GM21529 (cell line): Measurements from ENCODE around the gene IL1B.
"Not testable (repeated sequence)": the region's sequence is repeated elsewhere in the genome, so short reads cannot be mapped to it uniquely, and the experiment has no call there.

Experiments
- ATAC-seq: cut with Tn5 transposase; IDR thresholded peaks from one replicate; pipeline ENCODE4 v1.9.1; 2021; ENCODE audit not compliant: unreplicated experiment

Gene IL1B

DNA sequence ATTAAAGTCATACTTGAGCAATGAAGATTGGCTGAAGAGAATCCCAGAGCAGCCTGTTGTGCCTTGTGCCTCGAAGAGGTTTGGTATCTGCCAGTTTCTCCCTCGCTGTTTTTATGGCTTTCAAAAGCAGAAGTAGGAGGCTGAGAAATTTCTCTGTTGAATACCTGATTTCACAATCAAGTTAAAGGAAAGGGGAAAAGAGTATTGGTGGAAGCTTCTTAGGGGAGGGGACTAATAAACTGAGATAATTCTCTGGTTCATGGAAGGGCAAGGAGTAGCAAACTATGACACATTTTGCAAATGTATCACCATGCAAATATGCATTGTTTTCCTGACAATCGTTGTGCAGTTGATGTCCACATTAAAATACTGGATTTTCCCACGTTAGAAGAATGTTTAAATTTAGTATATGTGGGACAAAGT lies at the start of gene IL1B:
Gene IL1B (minus strand): TSS at position 85 of the 423 bp plus-strand sequence. CDS start 550 bp downstream, outside the sequence.
- no peak for ATAC-seq

DNA sequence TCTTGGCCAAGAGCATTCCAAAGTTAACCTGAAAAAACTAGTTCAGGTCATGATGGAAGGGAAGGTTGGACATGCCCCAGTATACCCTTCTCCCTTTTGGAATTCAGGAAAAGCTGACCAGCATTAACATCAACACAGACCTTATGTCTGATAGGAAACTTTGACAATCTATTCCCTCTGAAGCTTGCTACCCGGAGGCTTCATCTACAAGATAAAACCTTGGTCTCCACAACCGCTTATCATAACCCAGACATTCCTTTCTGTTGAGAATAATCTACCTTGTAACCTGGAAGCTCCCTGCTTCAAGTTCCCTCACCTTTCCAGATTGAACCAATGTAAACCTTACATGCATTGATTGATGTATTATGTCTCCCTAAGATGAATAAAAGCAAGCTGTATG lies 49.7 kb upstream of the IL1B start:
- no peak for ATAC-seq

DNA sequence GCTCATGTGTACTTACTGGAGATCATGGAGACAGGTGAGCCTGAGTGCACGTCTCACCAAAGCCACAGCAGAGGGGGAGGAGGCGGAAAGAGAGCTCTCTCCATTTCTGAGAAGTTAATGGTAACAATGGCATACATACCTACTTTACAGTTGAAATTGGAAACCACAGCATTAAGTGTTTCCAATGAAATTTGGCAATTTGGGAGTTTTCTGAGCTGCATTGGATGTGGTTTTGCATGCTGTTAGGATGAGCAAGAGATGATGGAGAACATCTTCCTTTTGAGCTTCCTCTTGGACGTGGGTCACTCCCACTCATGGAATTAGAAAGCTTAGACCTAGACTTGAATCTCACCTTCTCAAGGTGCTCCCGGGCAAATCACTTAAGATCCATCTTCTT lies 48.9 kb upstream of the IL1B start:
- no peak for ATAC-seq

DNA sequence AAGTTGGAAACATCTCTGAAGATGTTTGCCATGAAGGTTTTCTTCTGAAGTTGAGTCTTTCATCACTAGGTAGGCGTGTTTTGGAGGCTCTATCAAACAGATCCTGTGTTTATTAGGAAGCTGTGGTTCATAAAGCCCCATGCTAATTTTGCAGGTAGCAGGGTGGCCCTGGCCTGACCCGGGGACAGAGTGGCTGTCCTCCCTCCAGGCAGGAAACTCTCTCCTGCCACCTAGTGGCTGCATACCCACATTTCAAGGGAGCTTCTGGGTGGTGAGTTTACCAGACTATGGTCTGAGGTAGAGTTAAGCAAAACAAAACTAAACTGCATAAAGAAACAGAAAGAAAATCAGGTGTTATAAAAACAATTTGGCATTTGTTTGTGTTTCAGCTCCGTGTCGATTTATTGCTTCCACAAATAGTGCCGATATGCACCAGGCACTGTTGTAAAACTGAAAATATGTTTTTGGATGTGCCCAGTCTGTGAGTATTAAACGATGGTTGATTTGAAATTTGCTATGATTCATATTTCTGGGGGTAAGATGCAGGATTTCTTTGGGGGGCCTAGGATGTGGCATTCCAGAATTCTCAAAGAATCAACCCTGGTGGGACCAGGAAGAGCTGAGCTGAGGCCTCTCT lies 48.4 kb upstream of the IL1B start:
- peak; percentile 46 for ATAC-seq

DNA sequence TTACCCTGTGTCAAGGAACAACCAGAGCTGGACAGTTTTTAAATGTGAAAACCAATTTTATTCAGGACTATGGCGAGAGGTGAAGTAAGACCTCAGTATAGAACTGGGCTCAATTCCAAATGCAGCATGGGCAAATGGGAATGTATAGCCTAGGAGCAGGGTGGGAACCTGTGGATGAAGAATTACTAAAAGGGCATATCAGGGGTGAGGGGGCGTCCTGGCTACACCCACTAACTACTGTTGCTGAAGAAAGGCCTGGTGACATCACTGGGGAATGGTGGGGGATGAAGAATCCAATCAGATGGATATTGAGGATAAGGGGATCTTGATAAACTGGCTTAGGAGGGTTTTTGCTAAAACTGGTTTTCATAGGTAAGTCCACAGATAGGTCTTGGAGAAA lies 47.1 kb upstream of the IL1B start:
- ATAC-seq = no peak

DNA sequence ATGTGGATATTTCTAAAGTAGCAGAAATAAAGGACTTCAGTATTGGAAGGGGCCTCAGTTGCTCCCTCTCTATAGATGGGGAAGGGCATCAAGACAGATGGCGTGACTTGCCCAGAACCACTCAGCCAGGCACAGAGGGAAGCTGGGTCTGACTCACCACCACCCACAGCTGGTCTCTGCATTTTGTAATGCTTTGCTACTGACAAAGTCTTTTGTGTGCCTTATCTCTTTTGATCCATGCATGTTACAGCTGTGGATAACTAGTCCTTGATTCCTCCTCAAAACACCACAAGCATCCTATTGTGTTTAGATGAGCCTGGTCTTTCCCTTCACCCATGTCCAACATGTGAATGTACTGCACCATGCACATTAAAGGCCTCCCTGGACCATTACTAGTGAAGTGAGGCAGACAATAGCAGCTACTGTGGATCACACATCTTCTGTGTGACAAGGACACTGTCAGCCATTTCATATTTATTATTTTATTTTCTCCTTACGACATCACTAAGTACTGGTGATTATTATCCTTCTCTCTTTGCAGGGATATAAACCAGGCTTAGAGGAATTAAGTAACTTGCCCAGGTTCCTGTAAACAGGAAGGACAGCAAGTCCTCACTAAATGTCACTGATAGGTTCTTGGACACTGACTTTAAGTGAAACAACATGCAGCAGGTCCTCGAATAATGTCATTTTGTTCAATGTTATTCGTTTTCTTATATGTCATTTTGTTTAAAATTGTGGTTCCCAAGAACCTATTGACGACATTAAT lies 44.8 kb upstream of the IL1B start:
- ATAC-seq = peak; percentile 76

DNA sequence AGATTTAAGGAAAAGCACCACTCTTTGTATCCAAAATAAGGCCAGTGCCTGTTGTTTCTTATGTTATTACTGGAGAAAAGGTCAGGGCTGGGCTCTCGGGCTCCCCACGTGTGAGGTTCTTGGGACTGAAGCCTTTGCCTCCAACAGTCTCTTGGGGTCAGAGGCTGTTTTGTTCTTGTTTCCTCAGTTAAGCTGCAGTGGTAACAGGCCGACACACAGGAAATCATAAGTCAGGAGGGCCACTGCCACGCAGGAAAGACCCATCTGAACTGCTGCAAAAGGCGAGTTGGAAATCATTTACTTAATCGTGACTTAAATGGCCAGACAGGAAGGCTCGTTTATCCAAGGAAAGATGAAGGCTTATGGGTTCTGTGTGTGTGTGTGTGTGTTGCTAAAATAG lies 44.1 kb upstream of the IL1B start:
- no peak for ATAC-seq

DNA sequence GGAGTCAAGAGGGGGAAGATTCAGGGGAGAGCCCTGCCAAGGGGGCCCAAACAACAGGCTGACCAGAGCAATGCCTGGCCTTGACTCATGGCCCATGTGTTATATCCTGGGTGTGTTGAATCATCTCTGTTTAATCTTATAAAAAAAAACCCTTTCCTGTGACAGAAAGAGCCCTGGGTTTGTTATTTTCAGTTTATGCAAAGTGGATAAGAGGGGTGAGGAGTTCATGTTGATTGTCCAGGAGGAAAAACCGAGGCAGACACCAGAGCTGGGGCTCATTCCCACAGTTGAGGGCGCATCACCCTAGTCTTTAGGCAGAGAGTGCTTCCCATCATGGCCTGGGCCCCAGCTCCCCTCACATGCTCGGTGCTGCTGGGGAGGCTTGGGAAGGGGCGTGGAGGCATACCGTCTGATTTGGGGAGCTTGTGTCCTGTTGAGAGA lies 43.5 kb upstream of the IL1B start:
- no peak for ATAC-seq

DNA sequence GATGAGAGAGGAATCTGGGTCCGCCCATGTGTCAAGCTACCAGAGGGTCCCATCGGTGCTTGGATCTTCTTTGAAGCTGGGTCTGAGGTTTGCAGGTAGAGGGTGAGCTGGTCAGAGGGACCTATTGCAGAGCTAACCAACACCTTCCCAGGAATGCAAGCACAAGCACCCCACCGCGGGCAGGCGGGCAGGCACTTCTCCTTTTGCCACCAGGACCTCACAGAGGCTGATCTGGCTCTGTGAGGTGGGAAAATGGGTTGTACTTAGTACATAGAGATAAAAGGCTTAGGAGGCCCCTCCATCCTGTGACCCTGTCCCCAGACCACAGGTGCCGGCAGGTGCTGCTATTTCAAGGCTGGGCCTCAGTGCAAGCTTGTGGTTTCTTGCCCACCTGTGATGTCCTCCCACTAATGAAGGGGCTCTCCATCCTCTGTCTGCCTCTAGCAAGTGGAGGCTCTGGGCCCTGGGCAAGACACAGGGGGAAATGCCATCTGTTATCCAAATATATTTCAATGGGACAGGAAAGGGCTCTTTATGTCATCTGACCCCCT lies 43.0 kb upstream of the IL1B start:
- no peak for ATAC-seq

DNA sequence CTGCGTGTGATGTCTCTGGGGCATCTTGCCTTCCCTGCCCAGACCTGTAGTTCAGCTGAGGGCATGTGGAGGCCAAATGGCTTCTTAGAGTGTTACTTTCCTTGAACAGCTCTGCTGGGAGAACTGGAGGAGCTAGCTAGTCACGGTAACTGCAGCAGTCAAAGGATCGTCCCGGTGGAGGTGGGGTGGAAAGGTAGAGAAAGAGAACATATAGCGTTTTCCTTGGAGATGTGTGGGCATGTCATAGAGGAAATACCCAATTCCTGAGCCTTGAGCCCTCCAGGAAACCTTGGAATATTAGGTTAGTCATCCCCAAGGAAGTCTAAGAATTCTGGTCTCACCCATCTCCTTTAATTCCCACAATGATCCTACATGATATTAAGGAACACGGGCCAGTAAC lies 40.8 kb upstream of the IL1B start:
- no peak for ATAC-seq

DNA sequence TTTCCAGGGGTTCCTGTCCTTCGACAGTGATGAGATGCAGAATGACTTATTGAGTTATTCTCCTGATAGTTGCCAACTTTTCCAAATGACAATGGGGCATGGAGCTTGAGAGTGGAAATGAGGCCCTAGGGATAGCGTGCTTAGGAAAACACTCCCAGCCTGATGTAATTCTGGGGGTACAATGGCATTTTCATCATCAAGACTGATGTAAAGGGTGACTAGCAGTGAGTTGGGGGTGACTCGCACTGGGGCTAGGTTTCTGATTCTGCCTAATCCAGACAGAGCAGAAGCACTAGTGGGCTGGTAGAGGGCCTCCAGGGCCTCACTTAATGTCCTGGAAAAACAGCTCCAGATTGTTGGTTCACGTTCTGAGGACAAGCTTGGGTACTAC lies 40.4 kb upstream of the IL1B start:
- no peak for ATAC-seq

DNA sequence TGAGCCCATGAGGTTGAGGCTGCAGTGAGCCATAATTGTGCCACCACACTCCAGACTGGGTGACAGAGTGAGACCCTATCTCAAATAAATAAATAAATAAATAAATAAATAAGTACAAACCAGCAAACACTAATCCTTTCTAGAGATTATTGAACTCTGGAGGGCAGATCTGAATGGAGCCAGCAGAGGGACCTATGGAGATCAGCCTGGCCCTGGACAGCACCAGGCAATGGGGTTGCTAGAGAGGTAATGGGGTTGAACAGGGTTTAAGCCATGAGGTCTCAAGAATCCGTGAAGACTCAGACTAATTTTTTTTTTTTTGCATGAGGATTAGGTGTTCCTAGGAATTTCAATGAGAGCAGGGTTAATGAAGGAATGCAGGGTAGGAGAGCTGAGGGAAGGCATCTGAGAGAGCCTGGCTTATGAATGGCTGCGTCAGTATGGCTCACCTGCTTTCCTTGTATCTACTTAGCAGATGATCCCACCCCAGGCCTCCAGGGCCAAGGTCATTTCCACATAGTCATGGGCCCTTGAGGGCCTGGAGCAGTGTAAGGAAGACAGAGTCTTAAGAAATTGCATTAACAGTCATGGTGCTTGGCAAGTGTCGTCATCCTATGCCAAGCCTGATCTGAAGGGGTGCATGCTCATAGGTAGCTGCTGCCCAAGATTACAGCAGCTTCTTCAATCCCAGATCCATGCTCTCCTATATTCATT lies 39.8 kb upstream of the IL1B start:
- ATAC-seq = no peak

DNA sequence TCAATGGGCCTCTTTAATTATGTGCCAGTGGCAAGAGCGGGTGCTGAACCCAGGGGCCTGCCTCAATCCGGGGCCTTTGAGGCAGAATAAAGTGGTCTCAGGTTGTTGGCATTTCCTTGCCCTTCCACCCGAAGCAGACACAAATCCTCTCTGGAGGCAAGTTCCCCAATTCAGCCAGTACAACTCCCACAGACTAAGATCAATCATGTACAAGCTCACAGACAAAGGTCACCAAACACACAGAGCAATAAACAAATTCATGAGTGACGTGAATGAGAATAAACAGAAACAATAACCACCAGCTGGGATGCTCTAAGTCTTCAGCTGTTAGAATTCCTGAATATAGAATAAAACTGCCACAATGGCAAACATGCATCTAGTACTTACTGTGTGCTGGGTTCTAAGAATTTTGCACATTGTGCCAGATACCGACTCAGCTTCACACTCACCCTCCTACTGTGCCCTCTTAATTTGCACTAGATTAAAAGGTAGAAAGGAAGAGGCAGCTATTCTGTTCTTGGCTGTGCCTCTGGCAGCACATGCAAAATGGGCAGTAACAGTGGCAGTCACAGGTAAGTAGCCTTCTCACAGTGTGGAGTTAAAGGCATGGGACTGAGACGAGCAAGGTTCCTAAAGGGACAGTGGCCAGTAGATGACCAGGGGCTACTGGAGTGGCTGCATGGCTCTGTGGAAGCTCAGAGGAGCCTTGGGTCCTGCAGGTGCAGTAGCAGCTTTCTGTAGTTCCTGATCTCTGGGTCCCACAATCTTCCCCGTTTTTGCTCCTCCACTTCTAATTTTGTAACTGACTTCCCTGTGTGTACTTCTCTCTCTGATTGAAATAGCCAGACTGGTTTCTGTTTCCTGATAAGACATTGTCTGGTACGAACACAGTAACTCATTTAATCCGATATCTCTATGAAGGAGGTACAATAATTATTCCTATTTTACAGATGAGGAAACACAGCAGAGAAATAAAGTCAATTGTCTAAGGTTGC lies 34.6 kb upstream of the IL1B start:
- ATAC-seq = no peak

DNA sequence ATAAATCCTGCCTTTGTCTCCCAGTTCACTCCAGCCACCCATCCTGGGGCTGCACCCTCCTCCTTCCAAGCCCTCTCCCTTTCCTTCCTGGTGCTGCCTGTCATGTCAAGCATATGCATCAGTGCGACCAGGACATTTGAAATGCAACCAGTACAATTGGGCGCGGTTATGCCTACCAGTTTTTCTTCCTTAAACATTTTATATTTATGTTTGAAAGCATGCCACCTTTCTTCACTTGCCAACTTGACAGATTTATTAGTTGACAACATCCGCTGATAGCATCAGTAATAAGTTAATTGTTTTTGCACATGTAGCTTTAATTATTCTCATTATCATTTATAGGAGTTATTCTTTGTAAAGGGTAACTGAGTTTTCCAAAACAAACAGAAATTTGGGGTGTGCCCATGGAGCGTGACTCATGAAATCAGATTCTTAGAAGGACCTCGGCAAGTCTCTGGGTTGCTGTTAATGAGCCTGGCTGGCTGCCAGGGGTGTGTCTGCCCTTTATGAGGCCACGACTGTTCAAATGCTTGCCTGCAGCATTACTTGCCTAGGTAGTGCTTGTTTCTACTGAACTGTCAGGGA lies 32.8 kb upstream of the IL1B start:
- ATAC-seq = no peak

DNA sequence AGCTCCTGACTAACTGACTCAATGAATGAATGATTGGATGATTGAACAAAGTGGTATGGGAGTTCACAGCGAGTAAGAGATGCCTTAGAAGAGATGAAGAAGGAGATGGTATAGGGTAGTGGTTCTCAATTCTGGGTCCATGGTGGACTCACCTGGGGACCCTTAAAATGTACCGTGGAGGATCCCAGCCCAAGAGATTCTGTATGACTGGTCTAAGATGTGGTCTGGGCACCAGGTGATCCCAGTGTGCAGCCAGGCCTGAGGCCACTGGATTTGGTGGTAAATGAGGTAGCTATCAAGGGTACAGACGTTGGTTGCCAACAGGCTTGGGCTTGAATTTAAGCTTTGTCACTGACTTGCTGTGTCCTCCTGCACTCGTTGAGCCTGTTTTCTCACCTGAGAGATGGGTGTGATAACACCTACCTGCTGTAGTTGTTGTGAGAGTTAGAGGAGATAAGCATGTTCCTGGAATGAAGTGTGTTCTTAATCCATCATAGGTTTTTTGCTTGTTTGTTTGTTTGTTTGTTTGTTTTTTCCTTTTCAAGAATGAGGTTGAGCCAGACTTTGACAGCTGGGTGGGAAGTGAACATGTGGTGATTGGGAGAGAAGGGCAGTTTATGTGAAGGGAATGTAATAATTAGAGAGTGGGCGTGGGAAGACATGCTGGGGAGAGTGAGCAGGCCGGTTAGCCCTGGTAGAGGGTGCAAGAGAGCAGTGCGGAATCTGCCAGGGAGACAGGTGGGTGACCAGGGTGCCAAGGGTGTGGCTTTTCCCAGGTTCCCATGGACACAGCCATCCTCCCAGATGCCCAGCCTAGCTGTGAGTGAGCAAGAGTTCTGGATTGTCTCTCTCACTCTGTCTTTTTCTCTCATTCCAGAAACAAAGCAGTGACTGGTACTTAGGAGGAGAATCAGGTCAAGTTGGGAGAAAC lies 31.4 kb upstream of the IL1B start:
- no peak for ATAC-seq

DNA sequence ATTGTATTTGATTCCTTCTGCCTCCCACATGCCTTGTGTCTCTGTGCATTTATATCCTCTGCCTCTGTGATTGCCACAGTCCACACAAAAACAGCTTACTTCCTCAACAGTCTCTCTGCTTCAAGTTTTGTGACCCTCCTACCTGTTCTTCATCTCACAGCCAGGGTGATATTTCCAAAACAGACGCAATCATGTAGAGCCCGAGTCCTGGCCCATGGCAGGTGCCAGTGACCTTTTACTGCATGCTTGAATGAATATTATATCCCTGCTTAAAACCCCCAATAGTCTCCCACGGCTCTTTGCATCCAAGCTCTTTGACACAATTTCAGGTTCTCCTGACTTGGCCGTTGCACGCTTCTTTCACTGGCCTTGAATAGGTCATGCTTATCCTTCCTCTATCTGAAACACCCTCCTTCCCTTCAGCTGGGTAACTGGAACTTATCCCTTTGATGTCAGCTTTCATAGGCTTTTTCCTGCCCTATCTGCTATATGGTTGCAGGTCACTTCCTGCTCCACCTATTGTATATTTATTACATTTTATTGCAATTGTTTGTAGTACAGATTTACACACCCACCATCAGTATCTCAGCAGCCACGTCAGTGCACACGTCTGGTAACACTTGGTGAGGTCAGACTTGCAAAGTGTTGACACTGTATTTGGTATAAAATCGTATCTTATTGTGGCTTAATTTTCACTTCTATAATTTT lies 29.7 kb upstream of the IL1B start:
- ATAC-seq = no peak

DNA sequence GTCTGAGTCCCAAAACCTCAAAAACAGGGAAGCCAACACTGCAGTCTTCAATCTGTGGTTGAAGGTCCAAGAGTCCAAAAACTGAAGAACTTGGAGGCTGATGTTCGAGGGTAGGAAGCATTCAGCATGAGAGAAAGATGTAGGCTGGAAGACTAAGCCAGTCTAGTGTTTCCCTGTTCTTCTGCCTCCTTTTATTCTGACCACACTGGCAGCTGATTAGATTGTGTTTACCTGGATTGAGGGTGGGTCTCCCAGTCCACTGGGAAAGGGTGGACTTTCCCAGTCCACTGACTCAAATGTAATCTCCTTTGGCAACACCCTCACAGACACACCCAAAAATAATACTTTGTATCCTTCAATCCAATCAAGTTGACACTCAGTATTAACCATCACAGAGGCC lies 27.5 kb upstream of the IL1B start:
- no peak for ATAC-seq

DNA sequence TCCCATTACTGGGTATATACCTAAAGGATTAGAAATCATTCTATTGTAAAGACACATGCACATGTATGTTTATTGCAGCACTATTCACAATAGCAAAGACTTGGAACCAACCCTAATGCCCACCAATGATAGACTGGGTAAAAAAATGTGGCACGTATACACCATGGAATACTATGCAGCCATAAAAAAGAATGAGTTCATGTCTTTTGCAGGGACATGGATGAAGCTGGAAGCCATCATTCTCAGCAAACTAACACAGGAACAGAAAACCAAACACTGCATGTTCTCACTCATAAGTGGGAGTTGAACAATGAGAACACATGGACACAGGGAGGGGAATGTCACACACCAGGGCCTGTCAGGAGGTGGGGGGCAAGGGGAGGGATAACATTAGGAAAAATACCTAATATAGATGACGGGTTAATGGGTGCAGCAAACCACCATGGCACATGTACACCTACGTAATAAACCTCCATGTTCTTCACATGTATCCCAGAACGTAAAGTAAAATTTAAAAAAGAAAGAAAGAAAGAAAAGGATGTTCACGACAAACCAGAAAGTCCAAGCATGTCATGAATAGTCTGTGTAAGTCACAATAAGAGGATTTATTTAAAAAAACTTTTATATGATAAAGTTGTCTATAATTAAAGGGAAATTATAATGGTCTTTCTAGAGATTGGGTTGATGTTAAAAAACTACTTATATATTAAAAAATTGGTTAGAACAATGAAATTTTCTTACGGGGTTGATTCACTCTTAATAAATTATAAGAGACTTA lies 23.0 kb upstream of the IL1B start:
- not testable (repeated sequence) for ATAC-seq
